C4-2B (cell line): Measurements from ENCODE around the gene ADARB2.

Source experiments
- CTCF ChIP-seq: fragments of 450-650 bp; conservative IDR thresholded peaks from 2 replicates; pipeline ENCODE4 v1.5.1; 2017; ENCODE audit warnings: mild to moderate bottlenecking
- ZFX ChIP-seq: fragments of 450-650 bp; IDR thresholded peaks from 2 replicates; pipeline ENCODE4 v1.6.1; 2017

- TF ChIP-seq CTCF: no peak
- TF ChIP-seq ZFX: no peak
These were observed 364.0 kb downstream of the ADARB2 start for GRCh38 chr10:1373287-1373686.
